ENCODE results near the gene POM121C. TPM values are rescaled to one million over a fixed set of nuclear protein-coding genes. Genes with fewer than 3 reads are reported as not detected.
A peak's percentile ranks its signal among the peaks of the same experiment; 100 is the strongest.
"Not testable (repeated sequence)": the region's sequence is repeated elsewhere in the genome, so short reads cannot be mapped to it uniquely, and the experiment has no call there.

The POM121C gene
- total and polyA plus RNA-seq, 2 experiments from 2014 or later = 13.4 to 19.9 TPM

DNA sequence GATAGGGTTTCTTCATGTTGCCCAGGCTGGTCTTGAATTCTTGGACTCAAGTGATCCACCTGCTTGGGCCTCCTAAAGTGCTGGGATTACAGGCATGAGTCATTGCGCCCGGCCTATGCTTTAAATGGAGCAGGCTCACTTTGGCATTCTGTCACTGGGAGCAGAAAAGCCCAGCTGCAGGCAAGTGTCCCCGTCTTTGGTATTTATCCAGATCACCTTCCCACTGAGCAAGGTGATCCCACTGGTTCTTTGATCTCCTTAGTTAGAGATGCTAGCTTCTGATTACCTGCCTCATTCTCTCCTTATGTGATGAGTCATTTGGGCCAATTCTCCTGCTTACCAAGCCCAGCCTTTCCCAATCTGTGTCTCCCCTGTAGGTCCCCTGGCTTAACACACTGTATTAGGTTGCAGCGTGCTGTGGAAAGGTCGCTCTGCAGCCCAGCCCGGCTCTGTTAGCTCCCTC lies 45.3 kb upstream of the POM121C start:
- Histone ChIP-seq H3K4me1 (ENCODE audit: insufficient read depth) (peaks cover 7% of the 10 kb centered on the region), H3K9me2 (replicated peaks; ENCODE audit: insufficient read depth) (no peaks in the 10 kb centered on the region), H3K4me3 (no peak overlapping the region), H2AFZ (no peak overlapping the region), H3K4me2 (no peak overlapping the region), H3K9me3 (ENCODE audit: low read depth) (no peaks in the 10 kb centered on the region), H4K20me1 (ENCODE audit: insufficient read depth, poor library complexity, severe bottlenecking) (peaks cover 7% of the 10 kb centered on the region), H3K79me2 (peaks cover 11% of the 10 kb centered on the region), H3K27me3 (no peaks in the 10 kb centered on the region), H3K36me3 (replicated peaks; ENCODE audit: insufficient read depth, low read depth) (no peaks in the 10 kb centered on the region), H3K27ac (no peak overlapping the region)
- DNase-seq (ENCODE audit: low spot score) = peak; percentile 43
- 21% methylated on average over 6 of the region's 6 CpGs for WGBS (ENCODE audit: low lambda C conversion rate, missing lambda C conversion rate)
- TF ChIP-seq EZH2 (IDR thresholded peaks at IDR 0.05; ENCODE audit: borderline replicate concordance) (no peak), EZH2phosphoT487 (IDR thresholded peaks at IDR 0.05; ENCODE audit: low read depth, severe bottlenecking, unreplicated experiment) (no peak)
- TF ChIP-seq, protein P1, sequence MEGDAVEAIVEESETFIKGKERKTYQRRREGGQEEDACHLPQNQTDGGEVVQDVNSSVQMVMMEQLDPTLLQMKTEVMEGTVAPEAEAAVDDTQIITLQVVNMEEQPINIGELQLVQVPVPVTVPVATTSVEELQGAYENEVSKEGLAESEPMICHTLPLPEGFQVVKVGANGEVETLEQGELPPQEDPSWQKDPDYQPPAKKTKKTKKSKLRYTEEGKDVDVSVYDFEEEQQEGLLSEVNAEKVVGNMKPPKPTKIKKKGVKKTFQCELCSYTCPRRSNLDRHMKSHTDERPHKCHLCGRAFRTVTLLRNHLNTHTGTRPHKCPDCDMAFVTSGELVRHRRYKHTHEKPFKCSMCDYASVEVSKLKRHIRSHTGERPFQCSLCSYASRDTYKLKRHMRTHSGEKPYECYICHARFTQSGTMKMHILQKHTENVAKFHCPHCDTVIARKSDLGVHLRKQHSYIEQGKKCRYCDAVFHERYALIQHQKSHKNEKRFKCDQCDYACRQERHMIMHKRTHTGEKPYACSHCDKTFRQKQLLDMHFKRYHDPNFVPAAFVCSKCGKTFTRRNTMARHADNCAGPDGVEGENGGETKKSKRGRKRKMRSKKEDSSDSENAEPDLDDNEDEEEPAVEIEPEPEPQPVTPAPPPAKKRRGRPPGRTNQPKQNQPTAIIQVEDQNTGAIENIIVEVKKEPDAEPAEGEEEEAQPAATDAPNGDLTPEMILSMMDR (IDR thresholded peaks at IDR 0.05; ENCODE audit: poor library complexity) = no peak

DNA sequence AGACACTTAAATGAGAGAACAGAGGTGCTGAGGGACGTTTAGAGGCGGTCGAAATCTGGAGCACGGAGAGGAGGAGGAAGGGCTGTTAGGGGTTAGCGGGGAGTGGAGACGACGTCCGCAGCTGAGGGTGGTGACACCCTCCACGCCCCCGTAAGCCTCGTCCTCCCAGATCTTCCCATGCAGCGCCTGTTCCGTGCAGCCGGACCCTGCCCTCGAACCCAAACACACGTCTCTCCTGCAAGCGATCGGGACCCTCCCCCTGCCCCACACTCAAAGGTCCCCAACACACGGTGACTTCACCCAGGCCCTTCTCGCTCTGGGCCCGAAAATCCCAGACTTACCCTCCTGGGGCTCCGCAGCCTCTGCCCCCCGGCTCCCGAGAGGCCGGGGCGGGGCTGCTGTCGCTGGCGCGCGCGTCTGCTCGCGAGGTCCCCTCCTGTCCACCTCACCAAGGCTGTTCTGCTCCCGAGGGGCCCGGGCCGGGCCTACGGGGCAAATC lies 41.2 kb upstream of the POM121C start:
- peak overlapping the region; percentile 97 for H3K4me2 ChIP-seq
- H3K27ac ChIP-seq = peak overlapping the region; percentile 88
- H3K9me2 ChIP-seq (replicated peaks; ENCODE audit: insufficient read depth); H3K36me3 ChIP-seq (replicated peaks; ENCODE audit: insufficient read depth, low read depth); H3K9me3 ChIP-seq (ENCODE audit: low read depth); H2AFZ ChIP-seq; H3K27me3 ChIP-seq: not testable (repeated sequence)
- WGBS (ENCODE audit: low lambda C conversion rate, missing lambda C conversion rate) = 4% methylated on average over 28 of the region's 37 CpGs
- DNase-seq (ENCODE audit: low spot score) = peak; percentile 15
- peak overlapping the region; percentile 47 for H3K4me3 ChIP-seq
- peaks cover 48% of the 10 kb centered on the region for H3K79me2 ChIP-seq
- peaks cover 12% of the 10 kb centered on the region for H3K4me1 ChIP-seq (ENCODE audit: insufficient read depth)
- peaks cover 14% of the 10 kb centered on the region for H4K20me1 ChIP-seq (ENCODE audit: insufficient read depth, poor library complexity, severe bottlenecking)

DNA sequence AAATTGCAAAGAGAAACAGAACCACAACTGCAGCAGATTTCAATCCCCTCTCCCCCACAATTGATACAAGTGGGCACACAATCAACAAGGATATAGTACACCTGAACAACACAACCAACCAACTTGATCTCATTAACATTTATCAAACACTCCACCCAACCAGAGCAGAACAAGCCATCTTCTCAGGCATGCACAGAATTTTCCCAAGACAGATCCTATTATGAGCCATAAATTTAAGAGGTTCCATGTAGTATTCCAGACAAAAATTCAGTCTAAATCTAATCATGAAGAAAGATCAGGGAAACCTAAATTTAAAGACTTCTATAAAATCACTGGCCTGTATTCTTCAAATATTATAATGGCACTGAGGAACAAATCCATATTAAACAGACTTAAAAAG lies 35.6 kb upstream of the POM121C start:
- peaks cover 77% of the 10 kb centered on the region for H3K79me2 ChIP-seq
- peaks cover 16% of the 10 kb centered on the region for H4K20me1 ChIP-seq (ENCODE audit: insufficient read depth, poor library complexity, severe bottlenecking)

DNA sequence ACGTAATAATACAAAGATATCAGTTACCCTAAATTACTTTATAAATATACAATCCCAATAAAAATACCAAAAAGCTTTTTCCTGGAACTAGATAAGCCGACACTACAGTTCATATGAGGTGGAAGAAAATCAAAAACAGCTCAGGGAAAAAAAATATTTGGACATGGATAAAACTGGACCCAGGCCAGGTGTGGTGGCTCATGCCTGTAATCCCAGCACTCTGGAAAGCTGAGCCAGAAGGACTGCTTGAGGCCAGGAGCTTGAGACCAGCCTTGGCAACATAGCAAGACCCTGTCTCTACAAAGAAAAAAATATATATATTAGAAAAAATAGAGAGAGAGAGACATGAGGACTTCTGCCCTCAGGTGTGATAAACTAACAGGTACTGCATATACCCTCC lies 32.7 kb upstream of the POM121C start:
- not testable (repeated sequence) for H3K4me3 ChIP-seq

More for the DNA sequence above, 35.6 kb upstream of the POM121C start:
- H3K4me2 ChIP-seq; H3K9me2 ChIP-seq (replicated peaks; ENCODE audit: insufficient read depth); H3K36me3 ChIP-seq (replicated peaks; ENCODE audit: insufficient read depth, low read depth); H3K4me3 ChIP-seq; H2AFZ ChIP-seq; H3K27ac ChIP-seq; DNase-seq (ENCODE audit: low spot score); H3K4me1 ChIP-seq (ENCODE audit: insufficient read depth); H3K27me3 ChIP-seq; H3K9me3 ChIP-seq (ENCODE audit: low read depth): not testable (repeated sequence)

DNA sequence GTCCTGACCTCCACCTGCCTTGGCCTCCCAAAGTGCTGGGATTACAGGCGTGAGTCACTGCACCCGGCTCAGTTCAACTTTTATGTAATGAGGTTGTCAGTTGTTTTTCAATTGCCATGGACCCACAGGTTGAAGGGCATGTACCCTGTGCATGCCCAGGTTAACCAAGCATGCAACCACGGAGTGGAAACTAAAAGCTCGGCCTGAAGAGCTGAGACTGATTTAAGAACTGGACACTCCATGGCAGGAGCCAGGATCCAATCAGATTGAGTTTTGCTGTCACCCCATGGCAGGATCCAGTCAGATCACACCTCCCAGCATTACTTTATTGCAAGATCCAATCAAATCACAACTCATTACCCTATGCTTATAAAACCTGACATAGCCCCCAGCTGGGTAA lies 22.9 kb upstream of the POM121C start:
- H2AFZ ChIP-seq; H3K4me2 ChIP-seq; H3K4me1 ChIP-seq (ENCODE audit: insufficient read depth); H3K9me2 ChIP-seq (replicated peaks; ENCODE audit: insufficient read depth); H3K4me3 ChIP-seq; H4K20me1 ChIP-seq (ENCODE audit: insufficient read depth, poor library complexity, severe bottlenecking); H3K79me2 ChIP-seq; H3K36me3 ChIP-seq (replicated peaks; ENCODE audit: insufficient read depth, low read depth); H3K27ac ChIP-seq; H3K27me3 ChIP-seq; H3K9me3 ChIP-seq (ENCODE audit: low read depth); DNase-seq (ENCODE audit: low spot score): not testable (repeated sequence)
- WGBS (ENCODE audit: low lambda C conversion rate, missing lambda C conversion rate) = 94% methylated on average over 2 of the region's 4 CpGs

More for the DNA sequence above, 32.7 kb upstream of the POM121C start:
- not testable (repeated sequence) for H3K4me1 ChIP-seq (ENCODE audit: insufficient read depth); H3K9me2 ChIP-seq (replicated peaks; ENCODE audit: insufficient read depth); H3K36me3 ChIP-seq (replicated peaks; ENCODE audit: insufficient read depth, low read depth); H2AFZ ChIP-seq; H3K27me3 ChIP-seq; H3K27ac ChIP-seq; DNase-seq (ENCODE audit: low spot score); H3K4me2 ChIP-seq; H3K9me3 ChIP-seq (ENCODE audit: low read depth)
- WGBS (ENCODE audit: low lambda C conversion rate, missing lambda C conversion rate) = 91% methylated on average over 2 of the region's 2 CpGs
- peaks cover 11% of the 10 kb centered on the region for H4K20me1 ChIP-seq (ENCODE audit: insufficient read depth, poor library complexity, severe bottlenecking)
- H3K79me2 ChIP-seq = peaks cover 52% of the 10 kb centered on the region

DNA sequence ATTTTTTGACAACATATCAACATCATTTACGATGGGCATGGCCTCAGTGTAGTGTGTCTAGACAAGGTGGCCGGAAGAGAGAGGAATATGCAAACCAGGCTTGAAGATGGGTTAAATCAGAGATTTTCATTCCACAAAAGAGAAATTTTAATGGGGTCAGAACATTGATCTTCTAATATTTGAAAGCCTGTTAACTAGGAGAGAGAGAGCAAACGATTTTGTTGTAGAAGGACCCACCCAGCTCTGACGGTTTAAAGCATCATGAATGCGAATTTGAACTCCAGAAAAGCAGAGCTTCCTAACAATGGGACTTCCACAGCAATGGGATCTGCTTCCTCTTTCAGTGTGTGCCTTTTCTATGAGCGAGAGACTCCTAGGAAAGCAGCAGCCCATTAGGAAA lies 5.9 kb upstream of the POM121C start, which contains the start of gene SPDYE5:
Gene SPDYE5 (plus strand): TSS at position 301 of the 400 bp plus-strand sequence. CDS start 1,728 bp downstream, outside the sequence.
- not testable (repeated sequence) for H2AFZ ChIP-seq; H4K20me1 ChIP-seq (ENCODE audit: insufficient read depth, poor library complexity, severe bottlenecking); DNase-seq (ENCODE audit: low spot score); H3K4me3 ChIP-seq; H3K4me1 ChIP-seq (ENCODE audit: insufficient read depth); H3K4me2 ChIP-seq; H3K79me2 ChIP-seq; H3K27ac ChIP-seq; H3K9me2 ChIP-seq (replicated peaks; ENCODE audit: insufficient read depth); H3K9me3 ChIP-seq (ENCODE audit: low read depth); H3K36me3 ChIP-seq (replicated peaks; ENCODE audit: insufficient read depth, low read depth); H3K27me3 ChIP-seq
- 90% methylated on average over 5 of the region's 6 CpGs for WGBS (ENCODE audit: low lambda C conversion rate, missing lambda C conversion rate)

DNA sequence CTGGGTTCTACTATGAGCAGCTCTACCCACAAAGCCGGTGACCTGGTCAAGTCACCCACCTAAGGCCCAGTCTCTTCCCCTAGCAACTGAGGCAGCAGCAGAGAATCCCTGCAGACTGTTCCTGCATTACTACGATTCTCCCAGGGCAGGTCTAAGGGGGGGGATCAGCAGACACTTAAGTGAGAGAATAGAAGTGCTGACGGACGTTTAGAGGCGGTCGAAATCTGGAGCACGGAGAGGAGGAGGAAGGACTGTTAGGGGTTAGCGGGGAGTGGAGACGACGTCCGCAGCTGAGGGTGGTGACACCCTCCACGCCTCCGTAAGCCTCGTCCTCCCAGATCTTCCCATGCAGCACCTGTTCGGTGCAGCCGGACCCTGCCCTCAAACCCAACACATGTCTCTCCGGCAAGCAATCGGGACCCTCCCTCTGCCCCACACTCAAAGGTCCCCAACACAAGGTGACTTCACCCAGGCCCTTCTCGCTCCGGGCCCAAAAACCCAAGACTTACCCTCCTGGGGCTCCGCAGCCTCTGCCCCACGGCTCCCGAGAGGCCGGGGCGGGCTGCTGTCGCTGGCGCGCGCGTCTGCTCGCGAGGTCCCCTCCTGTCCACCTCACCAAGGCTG lies 632 bp downstream of the POM121C start:
- not testable (repeated sequence) for H3K36me3 ChIP-seq (replicated peaks; ENCODE audit: insufficient read depth, low read depth); H3K27me3 ChIP-seq; H3K9me2 ChIP-seq (replicated peaks; ENCODE audit: insufficient read depth); H3K4me1 ChIP-seq (ENCODE audit: insufficient read depth); H4K20me1 ChIP-seq (ENCODE audit: insufficient read depth, poor library complexity, severe bottlenecking); H3K9me3 ChIP-seq (ENCODE audit: low read depth); H2AFZ ChIP-seq
- Histone ChIP-seq H3K79me2 (peaks cover 23% of the 10 kb centered on the region), H3K4me2 (peak overlapping the region; percentile 72), H3K27ac (peak overlapping the region; percentile 77), H3K4me3 (peak overlapping the region; percentile 14)
- DNase-seq (ENCODE audit: low spot score) = peak; percentile 7
- 1% methylated on average over 30 of the region's 32 CpGs for WGBS (ENCODE audit: low lambda C conversion rate, missing lambda C conversion rate)

DNA sequence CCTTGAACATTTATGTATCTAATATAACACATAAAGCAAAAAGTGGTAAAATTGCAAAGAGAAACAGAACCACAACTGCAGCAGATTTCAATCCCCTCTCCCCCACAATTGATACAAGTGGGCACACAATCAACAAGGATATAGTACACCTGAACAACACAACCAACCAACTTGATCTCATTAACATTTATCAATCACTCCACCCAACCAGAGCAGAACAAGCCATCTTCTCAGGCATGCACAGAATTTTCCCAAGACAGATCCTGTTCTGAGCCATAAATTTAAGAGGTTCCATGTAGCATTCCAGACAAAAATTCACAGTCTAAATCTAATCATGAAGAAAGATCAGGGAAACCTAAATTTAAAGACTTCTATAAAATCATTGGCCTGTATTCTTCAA lies 5.8 kb downstream of the POM121C start:
- not testable (repeated sequence) for H3K36me3 ChIP-seq (replicated peaks; ENCODE audit: insufficient read depth, low read depth); H4K20me1 ChIP-seq (ENCODE audit: insufficient read depth, poor library complexity, severe bottlenecking); H3K9me2 ChIP-seq (replicated peaks; ENCODE audit: insufficient read depth); H3K27ac ChIP-seq; H3K9me3 ChIP-seq (ENCODE audit: low read depth); H3K4me2 ChIP-seq; H2AFZ ChIP-seq; DNase-seq (ENCODE audit: low spot score); H3K4me1 ChIP-seq (ENCODE audit: insufficient read depth); H3K27me3 ChIP-seq; H3K4me3 ChIP-seq
- H3K79me2 ChIP-seq = peaks cover 32% of the 10 kb centered on the region

Measured in hepatocyte (in vitro differentiated cells).